ENCODE results near the gene SCGB1C2.

- TF ChIP-seq, protein P1, sequence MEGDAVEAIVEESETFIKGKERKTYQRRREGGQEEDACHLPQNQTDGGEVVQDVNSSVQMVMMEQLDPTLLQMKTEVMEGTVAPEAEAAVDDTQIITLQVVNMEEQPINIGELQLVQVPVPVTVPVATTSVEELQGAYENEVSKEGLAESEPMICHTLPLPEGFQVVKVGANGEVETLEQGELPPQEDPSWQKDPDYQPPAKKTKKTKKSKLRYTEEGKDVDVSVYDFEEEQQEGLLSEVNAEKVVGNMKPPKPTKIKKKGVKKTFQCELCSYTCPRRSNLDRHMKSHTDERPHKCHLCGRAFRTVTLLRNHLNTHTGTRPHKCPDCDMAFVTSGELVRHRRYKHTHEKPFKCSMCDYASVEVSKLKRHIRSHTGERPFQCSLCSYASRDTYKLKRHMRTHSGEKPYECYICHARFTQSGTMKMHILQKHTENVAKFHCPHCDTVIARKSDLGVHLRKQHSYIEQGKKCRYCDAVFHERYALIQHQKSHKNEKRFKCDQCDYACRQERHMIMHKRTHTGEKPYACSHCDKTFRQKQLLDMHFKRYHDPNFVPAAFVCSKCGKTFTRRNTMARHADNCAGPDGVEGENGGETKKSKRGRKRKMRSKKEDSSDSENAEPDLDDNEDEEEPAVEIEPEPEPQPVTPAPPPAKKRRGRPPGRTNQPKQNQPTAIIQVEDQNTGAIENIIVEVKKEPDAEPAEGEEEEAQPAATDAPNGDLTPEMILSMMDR (IDR thresholded peaks at IDR 0.05) = no peak
- TF ChIP-seq POLR2AphosphoS5 (IDR thresholded peaks at IDR 0.05) (no peak), POLR2A (IDR thresholded peaks at IDR 0.05) (no peak)
Measured at GRCh38 chr17:160336-160735, 23.0 kb downstream of the SCGB1C2 start.
